ENCODE data around the gene SMIM23. TPM values are rescaled to one million over a fixed set of nuclear protein-coding genes. Genes with fewer than 3 reads are reported as not detected.

The SMIM23 gene
- total RNA-seq, 2 experiments from 2014 or later, result not detected

DNA sequence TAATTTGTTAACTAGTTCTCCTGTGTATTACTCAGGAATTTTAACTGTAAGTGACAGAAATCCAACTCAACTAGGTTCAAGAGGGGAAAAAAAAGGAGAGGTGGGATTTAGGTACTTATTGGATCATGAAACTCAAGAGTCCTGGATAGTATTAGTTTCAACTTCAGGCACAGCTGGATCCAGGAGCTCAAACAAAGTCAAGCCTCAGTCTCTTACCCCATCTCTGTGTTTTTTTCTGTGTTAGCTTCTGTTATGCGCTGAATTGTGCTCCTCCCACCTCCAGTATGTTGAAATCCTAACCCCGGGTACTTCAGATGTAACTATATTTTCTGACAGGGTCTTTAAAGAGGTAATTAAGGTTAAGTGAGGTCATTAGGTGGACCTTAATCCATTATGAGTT, 53.5 kb downstream of the SMIM23 start:
- H3K9me2 ChIP-seq (ENCODE audit: insufficient read depth, low read length), result no peaks in the 10 kb centered on the region
- no peak for TF ChIP-seq EZH2phosphoT487 (IDR thresholded peaks at IDR 0.05; ENCODE audit: borderline replicate concordance, low read depth, low read length)
- H3K4me2 ChIP-seq (ENCODE audit: low read length), result no peak overlapping the region
- H3K79me2 ChIP-seq (ENCODE audit: insufficient read depth, low read depth, low read length), result no peaks in the 10 kb centered on the region
- no peak overlapping the region for H3K27ac ChIP-seq (ENCODE audit: low read depth, low read length, poor library complexity, severe bottlenecking)
- no peak overlapping the region for H2AFZ ChIP-seq (ENCODE audit: low read length)
- no peaks in the 10 kb centered on the region for H4K20me1 ChIP-seq (ENCODE audit: insufficient read depth, low read length)
- CTCF ChIA-PET (ENCODE audit: unreplicated experiment), result no interaction called here
- H3K4me1 ChIP-seq (ENCODE audit: insufficient read depth, low read length, poor library complexity, severe bottlenecking), result peaks cover 4% of the 10 kb centered on the region
- intact Hi-C loops (cut with micrococcal nuclease; ENCODE audit: unreplicated experiment), result no loop called here
- no peaks in the 10 kb centered on the region for H3K36me3 ChIP-seq (ENCODE audit: insufficient read depth, low read length)
- no peak overlapping the region for H3K4me3 ChIP-seq (ENCODE audit: low read depth, low read length, poor library complexity, severe bottlenecking)
- POLR2A ChIA-PET, result interaction anchor here (0.7 kb wide), 2 partner anchors 205 to 1545 kb away, joined by 3 to 4 read pairs; no protein-coding TSS in a partner anchor
- no peak for DNase-seq (ENCODE audit: low spot score)
- no peaks in the 10 kb centered on the region; the same call in 1 of the 2 replicates for H3K9me3 ChIP-seq (ENCODE audit: low read length)
- no TSS peak for BruUV-seq (replicated peaks)

DNA sequence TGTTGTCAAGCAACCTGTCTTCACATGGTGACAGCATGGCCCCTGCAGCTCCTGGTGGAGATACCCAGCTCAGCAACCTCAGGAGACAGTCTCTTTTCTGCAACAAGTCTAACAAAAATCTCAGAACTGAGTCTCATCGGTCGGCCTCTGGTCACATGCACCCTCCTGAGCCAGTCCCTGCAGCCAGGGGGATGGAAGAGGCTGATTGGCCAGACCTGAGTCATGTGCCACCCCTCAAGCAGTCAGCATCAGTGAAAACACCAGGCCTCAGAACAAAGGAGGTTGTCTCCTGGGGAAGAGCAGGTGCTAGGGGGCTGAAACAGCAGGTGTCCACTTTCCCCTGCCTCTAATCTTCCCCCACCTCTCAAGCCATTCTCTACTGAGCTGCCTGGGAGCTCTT, 54.4 kb downstream of the SMIM23 start:
- H3K4me1 ChIP-seq (ENCODE audit: insufficient read depth, low read length, poor library complexity, severe bottlenecking), result peaks cover 4% of the 10 kb centered on the region
- no peaks in the 10 kb centered on the region; the same call in 1 of the 2 replicates for H3K9me3 ChIP-seq (ENCODE audit: low read length)
- H4K20me1 ChIP-seq (ENCODE audit: insufficient read depth, low read length), result no peaks in the 10 kb centered on the region
- H3K79me2 ChIP-seq (ENCODE audit: insufficient read depth, low read depth, low read length), result no peaks in the 10 kb centered on the region
- CTCF ChIA-PET (ENCODE audit: unreplicated experiment), result no interaction called here
- H3K27ac ChIP-seq (ENCODE audit: low read depth, low read length, poor library complexity, severe bottlenecking), result no peak overlapping the region
- H3K4me2 ChIP-seq (ENCODE audit: low read length), result no peak overlapping the region
- DNase-seq (ENCODE audit: low spot score), result peak; percentile 37
- no peak overlapping the region for H3K4me3 ChIP-seq (ENCODE audit: low read depth, low read length, poor library complexity, severe bottlenecking)
- POLR2A ChIA-PET, result interaction anchor here (0.7 kb wide), 1 partner anchor 54 kb away, joined by 4 read pairs; no protein-coding TSS in a partner anchor
- H2AFZ ChIP-seq (ENCODE audit: low read length), result no peak overlapping the region
- TF ChIP-seq EZH2phosphoT487 (IDR thresholded peaks at IDR 0.05; ENCODE audit: borderline replicate concordance, low read depth, low read length), result no peak
- TF ChIP-seq, protein P1, sequence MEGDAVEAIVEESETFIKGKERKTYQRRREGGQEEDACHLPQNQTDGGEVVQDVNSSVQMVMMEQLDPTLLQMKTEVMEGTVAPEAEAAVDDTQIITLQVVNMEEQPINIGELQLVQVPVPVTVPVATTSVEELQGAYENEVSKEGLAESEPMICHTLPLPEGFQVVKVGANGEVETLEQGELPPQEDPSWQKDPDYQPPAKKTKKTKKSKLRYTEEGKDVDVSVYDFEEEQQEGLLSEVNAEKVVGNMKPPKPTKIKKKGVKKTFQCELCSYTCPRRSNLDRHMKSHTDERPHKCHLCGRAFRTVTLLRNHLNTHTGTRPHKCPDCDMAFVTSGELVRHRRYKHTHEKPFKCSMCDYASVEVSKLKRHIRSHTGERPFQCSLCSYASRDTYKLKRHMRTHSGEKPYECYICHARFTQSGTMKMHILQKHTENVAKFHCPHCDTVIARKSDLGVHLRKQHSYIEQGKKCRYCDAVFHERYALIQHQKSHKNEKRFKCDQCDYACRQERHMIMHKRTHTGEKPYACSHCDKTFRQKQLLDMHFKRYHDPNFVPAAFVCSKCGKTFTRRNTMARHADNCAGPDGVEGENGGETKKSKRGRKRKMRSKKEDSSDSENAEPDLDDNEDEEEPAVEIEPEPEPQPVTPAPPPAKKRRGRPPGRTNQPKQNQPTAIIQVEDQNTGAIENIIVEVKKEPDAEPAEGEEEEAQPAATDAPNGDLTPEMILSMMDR (conservative IDR thresholded peaks at IDR 0.05; ENCODE audit: low read length), result no peak
- intact Hi-C loops (cut with micrococcal nuclease; ENCODE audit: unreplicated experiment), result no loop called here
- no peaks in the 10 kb centered on the region for H3K9me2 ChIP-seq (ENCODE audit: insufficient read depth, low read length)
- no peaks in the 10 kb centered on the region for H3K36me3 ChIP-seq (ENCODE audit: insufficient read depth, low read length)
- no TSS peak for BruUV-seq (replicated peaks)

Other genes with a start within 250 kb of the SMIM23 start
- gene FBXW11, start 220.8 kb downstream of the SMIM23 start, total RNA-seq (2014; rRNA removed; shearing (Covaris generic)), result 33.0 and 40.9 TPM in 2 replicates
- 46.6 and 51.5 TPM in 2 replicates for gene FBXW11, start 220.8 kb downstream of the SMIM23 start, total RNA-seq (2022)

All from OCI-LY7 (cell line).